Measurements from ENCODE around the gene TM9SF4. TPM values are rescaled to one million over a fixed set of nuclear protein-coding genes. Genes with fewer than 3 reads are reported as not detected.

The TM9SF4 gene
- total RNA-seq, 2 donors from 2014 or later: 77.2 to 84.8 TPM

- Histone ChIP-seq H3K9ac (ENCODE audit: extremely low read depth, low read length, poor library complexity, severe bottlenecking) (no peak overlapping the region), H3K9me3 (ENCODE audit: control insufficient read depth, low read length) (no peaks in the 10 kb centered on the region), H3K27ac (ENCODE audit: low read depth, low read length) (no peak overlapping the region), H3K4me1 (ENCODE audit: control insufficient read depth, insufficient read depth, low read length) (no peaks in the 10 kb centered on the region), H3K27me3 (ENCODE audit: control insufficient read depth, insufficient read depth, low read length, poor library complexity, severe bottlenecking) (no peaks in the 10 kb centered on the region), H3K36me3 (ENCODE audit: control insufficient read depth, insufficient read depth, low read length) (no peaks in the 10 kb centered on the region), H3K4me3 (ENCODE audit: low read length) (no peak overlapping the region)
- TF ChIP-seq CTCF (conservative IDR thresholded peaks at IDR 0.05): no peak
- Mint-ChIP-seq H3K4me3 (no peak overlapping the region), H3K36me3 (ENCODE audit: low read depth) (no peaks in the 10 kb centered on the region), H3K27ac (no peak overlapping the region), H3K27me3 (ENCODE audit: insufficient read depth) (peaks cover 15% of the 10 kb centered on the region), H3K4me1 (no peaks in the 10 kb centered on the region), H3K9me3 (no peaks in the 10 kb centered on the region)
- WGBS, 2 experiments (ENCODE audit: insufficient coverage in 1 of 2, insufficient read length in 1 of 2): 95% methylated on average over 1 of the region's 1 CpG; no CpG with 5 or more reads in 1 of the 2 experiments
- no peak for DNase-seq
These were observed 34.0 kb upstream of the TM9SF4 start for GRCh38 chr20:32075534-32075933.

GRCh38 chr20:32077190-32077589 lies 32.3 kb upstream of the TM9SF4 start:
- Mint-ChIP-seq H3K36me3 (ENCODE audit: low read depth) (no peaks in the 10 kb centered on the region), H3K9me3 (no peaks in the 10 kb centered on the region), H3K4me1 (no peaks in the 10 kb centered on the region), H3K27ac (no peak overlapping the region), H3K4me3 (no peak overlapping the region), H3K27me3 (ENCODE audit: insufficient read depth) (peaks cover 14% of the 10 kb centered on the region)
- no peaks in the 10 kb centered on the region for H3K27me3 ChIP-seq (ENCODE audit: control insufficient read depth, insufficient read depth, low read length, poor library complexity, severe bottlenecking)
- H3K4me1 ChIP-seq (ENCODE audit: control insufficient read depth, insufficient read depth, low read length): no peaks in the 10 kb centered on the region
- WGBS, 2 experiments (ENCODE audit: insufficient coverage in 1 of 2, insufficient read length in 1 of 2): 89 to 100% methylated on average over 2 to 4 of the region's 4 CpGs
- H3K27ac ChIP-seq (ENCODE audit: low read depth, low read length): no peak overlapping the region
- no peak overlapping the region for H3K9ac ChIP-seq (ENCODE audit: extremely low read depth, low read length, poor library complexity, severe bottlenecking)
- H3K4me3 ChIP-seq (ENCODE audit: low read length): no peak overlapping the region
- no peaks in the 10 kb centered on the region for H3K36me3 ChIP-seq (ENCODE audit: control insufficient read depth, insufficient read depth, low read length)
- no peaks in the 10 kb centered on the region for H3K9me3 ChIP-seq (ENCODE audit: control insufficient read depth, low read length)
- no peak for TF ChIP-seq CTCF (conservative IDR thresholded peaks at IDR 0.05)
- no peak for DNase-seq

- H3K9me3 ChIP-seq (ENCODE audit: control insufficient read depth, low read length): no peaks in the 10 kb centered on the region
- H3K4me1 ChIP-seq (ENCODE audit: control insufficient read depth, insufficient read depth, low read length): no peaks in the 10 kb centered on the region
- H3K27ac ChIP-seq (ENCODE audit: low read depth, low read length): no peak overlapping the region
- Mint-ChIP-seq H3K27ac (no peak overlapping the region), H3K36me3 (ENCODE audit: low read depth) (no peaks in the 10 kb centered on the region), H3K4me1 (no peaks in the 10 kb centered on the region), H3K9me3 (no peaks in the 10 kb centered on the region), H3K27me3 (ENCODE audit: insufficient read depth) (peaks cover 14% of the 10 kb centered on the region), H3K4me3 (no peak overlapping the region)
- peaks cover 6% of the 10 kb centered on the region for H3K27me3 ChIP-seq (ENCODE audit: control insufficient read depth, insufficient read depth, low read length, poor library complexity, severe bottlenecking)
- TF ChIP-seq CTCF (conservative IDR thresholded peaks at IDR 0.05): no peak
- H3K4me3 ChIP-seq (ENCODE audit: low read length): no peak overlapping the region
- DNase-seq: no peak
- 77% methylated on average over 5 of the region's 5 CpGs; no CpG with 5 or more reads in 1 of the 2 experiments for WGBS, 2 experiments (ENCODE audit: insufficient coverage in 1 of 2, insufficient read length in 1 of 2)
- H3K9ac ChIP-seq (ENCODE audit: extremely low read depth, low read length, poor library complexity, severe bottlenecking): no peak overlapping the region
- H3K36me3 ChIP-seq (ENCODE audit: control insufficient read depth, insufficient read depth, low read length): no peaks in the 10 kb centered on the region
These were observed 31.2 kb upstream of the TM9SF4 start for GRCh38 chr20:32078322-32078721.

Measured in endodermal cell (in vitro differentiated cells).